Jurkat, Clone E6-1 (cell line): ENCODE results near the gene SPATA24.
"Not testable (repeated sequence)": the region's sequence is repeated elsewhere in the genome, so short reads cannot be mapped to it uniquely, and the experiment has no call there.

Experiments
- DNase-seq: peaks from one replicate; pipeline ENCODE4 v3.0.0-alpha.2; 2011; ENCODE audit warnings: low read depth, low spot score
- H3K4me3 ChIP-seq: 2 replicates; pipeline ENCODE4 v1.5.1; 2011; ENCODE audit warnings: mild to moderate bottlenecking, low read length, control low read depth, moderate library complexity

Gene SPATA24

GRCh38 chr5:139387611-139388197, 16.2 kb downstream of the SPATA24 start:
- no peak for DNase-seq
- peak overlapping the region; percentile 99 for H3K4me3 ChIP-seq

DNA sequence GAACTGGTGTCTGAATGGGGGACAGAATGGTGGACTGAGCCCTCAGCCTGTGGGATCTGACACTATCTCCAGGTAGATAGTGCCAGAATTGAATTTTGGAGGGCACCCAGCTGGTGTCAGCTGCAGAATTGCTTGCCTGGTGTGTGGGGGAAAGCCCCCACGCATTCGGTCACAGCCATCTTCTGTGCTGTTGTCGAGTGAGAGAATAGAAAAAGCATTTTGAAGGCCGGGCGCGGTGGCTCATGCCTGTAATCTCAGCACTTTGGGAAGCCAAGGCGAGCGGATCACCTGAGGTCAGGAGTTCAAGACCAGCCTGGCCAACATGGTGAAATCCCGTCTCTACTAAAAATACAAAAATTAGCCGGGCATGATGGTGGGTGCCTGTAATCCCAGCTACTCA, 16.9 kb downstream of the SPATA24 start:
- DNase-seq = not testable (repeated sequence)
- H3K4me3 ChIP-seq = peak overlapping the region; percentile 8; the same call in 1 of the 2 replicates

- DNase-seq = no peak
- H3K4me3 ChIP-seq = no peak overlapping the region
Measured at GRCh38 chr5:139386050-139386438, 17.8 kb downstream of the SPATA24 start.

DNA sequence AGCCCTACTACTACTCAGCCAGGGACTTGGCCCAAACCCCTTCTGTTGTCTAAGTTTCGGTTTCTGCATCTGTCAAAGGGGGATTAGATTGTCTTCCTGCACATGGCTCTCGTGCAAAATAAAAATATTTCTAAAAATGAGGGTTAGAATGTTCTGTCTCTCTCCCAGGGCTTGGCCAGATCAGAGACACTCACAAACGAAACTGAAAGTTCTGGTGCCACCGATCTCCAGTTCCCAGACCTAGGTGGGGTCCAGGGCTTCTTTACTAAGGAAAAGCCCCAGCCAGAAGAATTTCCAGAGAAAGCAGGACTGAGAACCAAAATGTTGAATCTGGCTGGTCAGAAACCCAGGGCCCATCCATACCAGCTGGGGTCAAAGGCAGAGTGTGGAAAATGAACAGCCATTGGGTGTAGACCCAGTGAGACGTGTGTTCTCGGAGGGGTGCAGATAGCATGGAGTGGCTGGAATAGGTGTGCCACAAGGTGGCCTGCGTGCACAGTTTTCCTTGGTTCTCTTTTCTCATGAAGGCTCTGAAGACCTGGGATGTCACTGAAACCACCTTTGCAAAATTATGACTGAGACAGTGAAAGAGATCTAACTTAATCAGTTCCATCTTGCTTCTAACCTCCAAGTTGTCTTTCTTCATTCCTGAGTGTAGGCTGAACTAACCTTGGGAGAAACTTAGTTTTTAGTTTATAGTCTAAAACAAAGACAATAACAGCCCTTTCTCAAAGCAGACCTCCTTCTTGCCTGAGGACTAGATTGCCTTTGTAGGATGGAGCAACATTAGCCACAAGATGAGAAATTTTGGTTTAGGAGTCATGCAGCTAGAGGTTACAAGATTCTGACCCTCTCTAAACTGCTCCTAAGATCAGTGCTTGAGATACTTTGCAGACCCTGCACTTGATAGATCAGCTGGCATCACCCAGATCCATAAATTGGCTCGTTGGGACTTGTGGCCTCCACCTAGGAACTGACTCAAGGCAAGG, 18.5 kb downstream of the SPATA24 start:
- DNase-seq = no peak
- H3K4me3 ChIP-seq = peak overlapping the region; percentile 37

- peak overlapping the region; percentile 37; the same call in 1 of the 2 replicates for H3K4me3 ChIP-seq
- DNase-seq = no peak
Measured at GRCh38 chr5:139384591-139385051, 19.3 kb downstream of the SPATA24 start.

- no peak for DNase-seq
- no peak overlapping the region for H3K4me3 ChIP-seq
Measured at GRCh38 chr5:139383993-139384590, 19.8 kb downstream of the SPATA24 start.

DNA sequence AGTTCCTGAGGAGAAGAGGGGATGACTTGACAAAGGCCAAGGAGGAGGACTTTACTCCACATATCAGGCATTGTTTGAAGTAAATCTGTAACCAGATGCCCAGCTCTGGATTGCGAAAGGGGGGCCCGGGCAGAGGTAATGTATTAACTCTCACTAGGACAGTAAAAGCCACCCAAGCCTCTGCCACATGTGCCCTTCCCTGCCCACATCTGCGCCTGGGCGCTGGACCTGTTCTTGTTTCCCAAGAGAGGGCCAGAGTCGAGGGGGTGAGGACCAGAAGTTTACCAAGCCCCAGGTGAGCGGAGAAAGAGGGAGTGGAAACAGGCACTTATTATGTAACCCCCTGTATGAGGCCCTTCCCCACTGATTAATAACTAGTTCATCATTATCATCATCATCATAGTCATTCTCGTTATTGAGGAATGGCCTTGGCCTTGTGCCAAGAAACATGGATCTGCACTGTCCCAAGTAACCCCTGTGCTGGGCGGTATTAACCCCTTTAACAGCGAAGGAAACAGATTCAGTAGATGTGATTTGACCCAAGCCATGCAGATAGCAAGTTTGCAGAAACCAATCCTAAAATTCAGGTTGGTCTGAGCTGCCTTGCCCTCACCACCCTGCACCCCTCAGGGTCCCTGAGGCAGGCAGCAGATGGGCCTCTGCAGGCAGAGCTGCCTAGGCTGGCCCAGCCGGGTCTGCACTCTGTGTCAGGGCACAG, 20.5 kb downstream of the SPATA24 start, which contains the start of gene SLC23A1:
Gene SLC23A1, minus strand, starts transcription at position 23 of the 718 bp plus-strand sequence. CDS start 44 bp downstream, outside the sequence.
- no peak for DNase-seq

DNA sequence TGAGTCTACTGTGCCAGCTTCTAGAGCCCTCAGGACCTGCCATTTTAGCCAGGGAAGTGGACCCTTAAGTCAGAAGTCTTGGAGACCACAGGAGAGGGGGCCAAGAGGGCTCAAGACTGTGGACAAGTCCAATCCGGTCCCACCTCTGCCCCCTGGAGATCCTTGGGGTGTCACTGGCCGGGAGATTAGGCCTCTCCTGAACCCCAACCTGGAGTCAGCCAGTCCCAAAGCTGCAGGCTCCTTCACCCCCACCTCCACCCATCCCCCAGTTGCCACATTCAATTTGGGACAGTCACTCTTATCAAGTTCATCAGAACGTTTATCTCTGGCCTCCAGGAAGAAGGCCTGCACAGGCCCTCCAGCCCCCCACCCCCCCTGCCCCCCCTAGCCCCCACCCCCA, 21.1 kb downstream of the SPATA24 start:
- DNase-seq = no peak
- H3K4me3 ChIP-seq = no peak overlapping the region

More for the DNA sequence above, 20.5 kb downstream of the SPATA24 start, which contains the start of gene SLC23A1:
- no peak within 1 kb of the TSS for H3K4me3 ChIP-seq

GRCh38 chr5:139381837-139382761, 21.8 kb downstream of the SPATA24 start:
- DNase-seq = no peak
- H3K4me3 ChIP-seq = no peak overlapping the region

DNA sequence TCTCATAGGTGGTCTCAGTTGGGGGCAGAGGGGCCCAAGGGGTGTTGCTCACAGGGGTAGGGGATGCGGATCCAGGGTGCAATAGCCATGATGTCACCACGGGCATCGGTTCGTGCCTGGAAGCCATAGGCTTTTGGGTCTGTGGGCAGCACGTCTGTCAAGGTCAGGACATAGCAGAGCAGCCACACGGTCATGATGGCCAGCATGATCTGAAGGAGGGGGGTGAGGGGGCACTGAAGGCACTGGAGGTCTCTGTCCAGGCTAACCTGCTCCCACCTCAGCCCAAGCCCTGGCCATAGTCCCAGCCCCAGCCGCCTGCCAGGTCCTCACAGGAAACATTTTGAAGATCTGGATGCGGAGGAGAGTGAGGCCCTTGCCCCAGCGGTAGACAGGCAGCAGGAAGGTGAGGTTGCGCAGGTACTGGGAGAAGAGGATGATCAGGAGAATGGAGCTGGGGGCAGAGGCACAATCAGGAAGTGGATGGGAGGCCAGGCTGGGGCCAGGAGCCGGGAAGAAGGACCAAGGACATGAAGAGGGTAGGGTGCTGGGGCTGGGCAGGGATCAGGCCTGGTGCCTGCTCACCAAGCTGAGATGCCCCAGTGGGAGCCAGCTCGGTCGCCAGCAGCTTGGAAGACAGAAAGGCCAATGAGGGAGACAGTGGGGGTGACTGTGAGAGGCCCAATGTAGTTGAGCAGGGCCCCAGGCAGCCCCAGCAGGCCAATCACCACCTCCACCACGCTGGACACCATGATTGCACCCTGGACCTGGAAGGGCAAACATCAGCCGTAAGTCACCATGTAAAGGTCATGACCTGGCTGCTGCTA, 24.1 kb downstream of the SPATA24 start:
- H3K4me3 ChIP-seq = no peak overlapping the region
- DNase-seq = no peak

DNA sequence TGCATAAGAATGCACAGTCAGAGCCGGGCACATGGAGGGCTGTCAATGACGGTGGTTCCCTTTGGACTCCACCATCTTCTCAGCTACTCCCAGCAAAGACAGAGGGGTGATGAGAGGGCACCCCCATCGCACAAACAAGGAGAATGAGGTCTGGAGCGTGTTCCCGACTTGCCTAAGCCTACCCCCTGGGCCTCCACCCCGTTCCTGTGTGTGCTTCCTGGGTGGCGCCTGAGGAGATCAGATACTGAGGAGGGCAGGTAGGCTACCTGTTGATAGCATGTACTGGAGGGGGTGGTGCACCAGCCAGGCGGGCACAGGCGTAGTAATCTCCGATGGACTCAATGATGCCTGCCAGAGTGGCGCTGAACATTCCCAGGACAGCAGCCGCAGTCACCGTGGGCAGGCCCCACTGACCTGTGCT, 24.9 kb downstream of the SPATA24 start:
- DNase-seq = no peak
- no peak overlapping the region for H3K4me3 ChIP-seq

DNA sequence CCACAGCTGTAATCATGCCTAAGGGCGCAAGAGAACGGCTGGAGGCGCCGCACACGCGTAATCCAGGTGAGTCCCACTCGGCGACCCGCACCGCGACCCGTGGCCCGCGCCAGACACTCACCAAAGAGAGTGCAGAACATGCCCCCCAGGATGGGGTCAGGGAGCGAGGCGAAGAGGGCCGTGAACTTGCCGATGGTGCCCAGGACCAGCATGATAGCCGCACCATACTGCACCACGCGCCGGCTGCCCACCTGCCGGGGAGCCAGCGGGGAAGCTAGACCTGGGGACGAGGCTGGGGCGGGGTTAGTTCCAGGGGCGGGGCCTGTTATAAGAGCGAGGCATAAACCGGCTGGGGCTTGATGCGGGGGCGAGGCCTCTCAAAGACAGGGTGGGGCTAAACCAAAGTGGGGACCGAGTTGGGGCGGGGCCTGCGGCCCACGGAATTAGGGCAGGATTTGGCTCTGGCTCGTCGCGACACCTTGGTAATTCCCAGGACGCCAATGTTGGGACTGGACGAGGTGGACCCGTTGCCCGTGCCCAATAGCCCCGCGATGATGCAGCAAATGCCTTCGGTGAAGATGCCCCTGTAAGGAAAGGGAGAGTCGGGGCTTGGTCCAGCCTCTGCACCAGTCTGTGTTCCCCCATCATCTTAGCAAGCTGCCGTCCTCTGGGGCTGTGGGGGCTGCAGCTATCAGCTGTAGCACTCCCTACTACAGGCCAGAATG, 25.6 kb downstream of the SPATA24 start:
- no peak overlapping the region for H3K4me3 ChIP-seq
- no peak for DNase-seq

DNA sequence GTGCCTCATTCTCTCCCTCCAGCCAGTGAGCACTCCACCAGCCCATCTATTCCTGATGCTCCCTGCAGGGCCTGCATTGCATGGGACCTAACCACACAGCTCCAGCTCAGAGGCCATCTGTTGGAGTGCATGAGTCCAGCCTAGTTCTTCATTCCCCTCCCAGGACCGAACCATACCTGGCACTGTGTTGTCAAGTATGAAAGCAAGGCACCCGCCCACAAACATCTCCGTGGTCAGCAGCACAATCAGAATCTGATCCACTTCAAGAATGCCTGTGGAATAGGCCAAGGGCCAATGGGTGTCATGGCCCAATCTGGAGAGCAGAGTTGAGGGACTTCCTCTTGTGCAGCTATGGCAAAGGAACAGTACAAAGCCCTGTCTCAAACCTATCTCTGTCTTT, 26.7 kb downstream of the SPATA24 start:
- no peak overlapping the region for H3K4me3 ChIP-seq
- DNase-seq = no peak

- H3K4me3 ChIP-seq = no peak overlapping the region
- no peak for DNase-seq
Measured at GRCh38 chr5:139376364-139376763, 27.5 kb downstream of the SPATA24 start.

- DNase-seq = no peak
- H3K4me3 ChIP-seq = no peak overlapping the region
Measured at GRCh38 chr5:139374909-139375308, 29.0 kb downstream of the SPATA24 start.
